H1 (cell line): ENCODE measurements around the gene DDR2. TPM values are rescaled to one million over a fixed set of nuclear protein-coding genes. Genes with fewer than 3 reads are reported as not detected.
"Not testable (repeated sequence)": the region's sequence is repeated elsewhere in the genome, so short reads cannot be mapped to it uniquely, and the experiment has no call there.

Experiments used
- CTCF ChIA-PET: fragments of 300-600 bp; sonication (Branson Sonifier 250); formaldehyde crosslinking; loops from one replicate; lab custom pipeline; 2021; ENCODE audit not compliant: partially characterized antibody; lab: Charles Lee
- POLR2A ChIA-PET: fragments of 300-600 bp; sonication (Branson Sonifier 250); formaldehyde crosslinking; loops from one replicate; lab custom pipeline; 2021; ENCODE audit warnings: inconsistent platforms; ENCODE audit not compliant: partially characterized antibody; lab: Charles Lee
- DNase-seq, 2 experiments: peaks; one replicate each; pipeline versions ENCODE4 v3.0.0 to v3.0.0-alpha.2; 2010 to 2022; ENCODE audit warnings: low spot score in 2 of 2, low read depth in 1 of 2, mixed read lengths in 1 of 2
- FAIRE-seq: peaks from 2 replicates; lab custom pipeline; 2011; peaks lifted over from hg19 to GRCh38; lab: Jason Lieb, UNC
- H2AFZ ChIP-seq: 2 replicates; pipeline ENCODE4 v1.8.1; 2012; ENCODE audit warnings: low read length, inconsistent platforms
- H2AK5ac ChIP-seq: 2 replicates; pipeline ENCODE4 v1.6.1; 2013; ENCODE audit warnings: low read depth, low read length
- H2BK120ac ChIP-seq: replicated peaks from 2 replicates; pipeline ENCODE3; 2013; ENCODE audit warnings: low read depth, low read length, inconsistent platforms
- H2BK12ac ChIP-seq: 2 replicates; pipeline ENCODE4 v1.6.1; 2013; ENCODE audit warnings: low read depth, low read length
- H2BK15ac ChIP-seq: 2 replicates; pipeline ENCODE4 v1.6.1; 2013; ENCODE audit warnings: low read length
- H2BK20ac ChIP-seq: 2 replicates; pipeline ENCODE4 v1.6.1; 2013; ENCODE audit warnings: low read length
- H2BK5ac ChIP-seq: 2 replicates; pipeline ENCODE4 v1.6.1; 2013; ENCODE audit warnings: low read depth, low read length
- H3K14ac ChIP-seq: 2 replicates; pipeline ENCODE4 v1.6.1; 2013; ENCODE audit warnings: inconsistent platforms; ENCODE audit not compliant: insufficient read length
- H3K18ac ChIP-seq: 2 replicates; pipeline ENCODE4 v1.6.1; 2013; ENCODE audit warnings: low read length; ENCODE audit errors: extremely low read depth
- H3K23ac ChIP-seq: 2 replicates; pipeline ENCODE4 v1.6.1; 2013; ENCODE audit warnings: inconsistent platforms; ENCODE audit not compliant: insufficient read length
- H3K23me2 ChIP-seq: 2 replicates; pipeline ENCODE4 v1.6.1; 2013; ENCODE audit warnings: low read depth, low read length
- H3K27ac ChIP-seq: 2 replicates; pipeline ENCODE4 v1.6.1; 2011; ENCODE audit warnings: low read depth, low read length, inconsistent platforms
- H3K27me3 ChIP-seq, 4 experiments: replicated peaks in 1 of 4; 1 replicate in 1 of 4; 2 replicates in 3 of 4; pipeline versions ENCODE4 v1.6.1 to v1.8.1; 2011 to 2013; ENCODE audit warnings: low read length in 3 of 4, mild to moderate bottlenecking in 3 of 4, inconsistent platforms in 2 of 4, mixed read lengths in 2 of 4, moderate library complexity in 1 of 4; ENCODE audit not compliant: control insufficient read depth in 3 of 4, insufficient read depth in 3 of 4; ENCODE audit errors: extremely low read depth in 1 of 4
- H3K36me3 ChIP-seq, 4 experiments: 2 replicates each; pipeline versions ENCODE4 v1.6.1 to v1.8.1; 2011 to 2013; ENCODE audit warnings: mild to moderate bottlenecking in 4 of 4, low read length in 3 of 4, moderate library complexity in 2 of 4, control low read depth in 1 of 4, inconsistent platforms in 1 of 4; ENCODE audit not compliant: insufficient read depth in 4 of 4, control insufficient read depth in 2 of 4
- H3K4ac ChIP-seq: replicated peaks from 2 replicates; pipeline ENCODE3; 2013; ENCODE audit warnings: low read length, low read depth, mixed read lengths, inconsistent platforms; ENCODE audit not compliant: insufficient read length
- H3K4me1 ChIP-seq, 4 experiments: replicated peaks in 1 of 4; 1 replicate in 1 of 4; 2 replicates in 3 of 4; pipeline versions ENCODE4 v1.6.1 to v1.8.1; 2011 to 2013; ENCODE audit warnings: low read length in 3 of 4, inconsistent platforms in 2 of 4, mixed read lengths in 1 of 4; ENCODE audit not compliant: insufficient read depth in 4 of 4, control insufficient read depth in 3 of 4
- H3K4me2 ChIP-seq, 2 experiments: 2 replicates each; pipeline versions ENCODE4 v1.6.1 to v1.8.1; 2011 to 2013; ENCODE audit warnings: low read depth in 2 of 2, low read length in 2 of 2, control low read depth in 1 of 2, inconsistent platforms in 1 of 2, mild to moderate bottlenecking in 1 of 2; ENCODE audit not compliant: insufficient read depth in 1 of 2
- H3K4me3 ChIP-seq, 4 experiments: fragments of 200-600, 300-600 bp in 1 of 4; sonication (generic), shearing (Covaris generic), sonication (Bioruptor Twin) in 1 of 4; 2 replicates each; pipeline versions ENCODE4 v1.5.1 to v1.8.1; 2011 to 2016; ENCODE audit warnings: low read length in 4 of 4, low read depth in 3 of 4, control low read depth in 2 of 4, inconsistent platforms in 2 of 4, mild to moderate bottlenecking in 2 of 4, mixed read lengths in 1 of 4, moderate library complexity in 1 of 4; ENCODE audit not compliant: insufficient read depth in 2 of 4; ENCODE audit errors: extremely low read depth in 1 of 4
- H3K56ac ChIP-seq: replicated peaks from 2 replicates; pipeline ENCODE3; 2013; ENCODE audit warnings: low read depth, mild to moderate bottlenecking, mixed read lengths, low read length, inconsistent platforms; ENCODE audit not compliant: insufficient read length
- H3K79me1 ChIP-seq: 2 replicates; pipeline ENCODE4 v1.6.1; 2013; ENCODE audit warnings: low read depth, low read length, control low read depth
- H3K79me2 ChIP-seq, 2 experiments: 2 replicates each; pipeline versions ENCODE4 v1.6.1 to v1.8.1; 2012 to 2013; ENCODE audit warnings: low read length in 2 of 2, mild to moderate bottlenecking in 2 of 2, inconsistent platforms in 1 of 2; ENCODE audit not compliant: insufficient read depth in 2 of 2, control insufficient read depth in 1 of 2
- H3K9ac ChIP-seq, 4 experiments: replicated peaks in 1 of 4; 1 replicate in 1 of 4; 2 replicates in 3 of 4; pipeline versions ENCODE4 v1.6.1 to v1.8.1; 2011 to 2013; ENCODE audit warnings: low read depth in 3 of 4, low read length in 3 of 4, control low read depth in 2 of 4, mild to moderate bottlenecking in 2 of 4, moderate library complexity in 2 of 4, inconsistent platforms in 1 of 4; ENCODE audit errors: extremely low read depth in 1 of 4
- H3K9me3 ChIP-seq, 2 experiments: 2 replicates each; pipeline versions ENCODE4 v1.6.1 to v1.8.1; 2012 to 2013; ENCODE audit warnings: mild to moderate bottlenecking in 2 of 2, moderate library complexity in 2 of 2, control low read depth in 1 of 2, inconsistent platforms in 1 of 2, low read depth in 1 of 2, low read length in 1 of 2, mixed read lengths in 1 of 2; ENCODE audit not compliant: insufficient read depth in 2 of 2
- H4K20me1 ChIP-seq, 2 experiments: replicated peaks in 1 of 2; 2 replicates each; pipeline versions ENCODE3 to v1.8.1; 2011 to 2013; ENCODE audit warnings: inconsistent platforms in 2 of 2, low read length in 2 of 2, mild to moderate bottlenecking in 1 of 2; ENCODE audit not compliant: insufficient read depth in 2 of 2, control insufficient read depth in 1 of 2
- H4K5ac ChIP-seq: 2 replicates; pipeline ENCODE4 v1.6.1; 2013; ENCODE audit warnings: low read length, low read depth, mixed read lengths, inconsistent platforms; ENCODE audit not compliant: insufficient read length
- H4K8ac ChIP-seq: 2 replicates; pipeline ENCODE4 v1.8.0; 2013; ENCODE audit warnings: mild to moderate bottlenecking, moderate library complexity, low read length, inconsistent platforms; ENCODE audit not compliant: insufficient read depth; ENCODE audit errors: extremely low read depth
- H4K91ac ChIP-seq: replicated peaks from 2 replicates; pipeline ENCODE3; 2013; ENCODE audit warnings: low read length, mixed read lengths, inconsistent platforms; ENCODE audit not compliant: insufficient read length
- RAD21 ChIP-seq, 2 experiments: IDR thresholded peaks in 1 of 2; conservative IDR thresholded peaks in 1 of 2; 2 replicates each; pipeline ENCODE4 v1.6.1; 2011; ENCODE audit warnings: low read depth in 2 of 2, low read length in 2 of 2, improper control_type of control experiment in 1 of 2, inconsistent platforms in 1 of 2, mild to moderate bottlenecking in 1 of 2, moderate library complexity in 1 of 2
- WGBS, 2 experiments: shearing (Covaris generic) in 1 of 2; methylation state at CpG; one replicate each; pipeline versions ENCODE4 v1.1.6 to v1.1.7; 2013 to 2015; ENCODE audit warnings: low lambda C conversion rate in 2 of 2, mixed read lengths in 2 of 2, inconsistent platforms in 1 of 2, low coverage in 1 of 2, missing lambda C conversion rate in 1 of 2; ENCODE audit not compliant: insufficient replicate concordance in 2 of 2, insufficient coverage in 1 of 2, insufficient read length in 1 of 2; ENCODE audit errors: extremely low coverage in 1 of 2, missing lambda C conversion rate in 1 of 2; 5-methylcytosine and 5-hydroxymethylcytosine counted together
- polyA plus RNA-seq, 7 experiments: library from polyadenylated mRNA; depleted of rRNA in 3 of 7; stranded (reverse) in 5 of 7; unstranded in 2 of 7; fragments of >200 nt in 5 of 7; fragments of 200-250 nt in 2 of 7; gene quantifications; 1 replicate in 5 of 7; 2 replicates in 1 of 7; 4 replicates in 1 of 7; pipeline versions ENCODE4 v1.2.1 to v1.2.3, GENCODE V29; 2011 to 2013; ENCODE audit warnings: missing spikeins in 2 of 7, mixed read lengths in 2 of 7
- total RNA-seq: library from RNA; stranded (reverse); fragmentation: NEBNext Ultra II Directional; extraction: Animal tissue kit (Norgen Biotek cat#: 25700); gene quantifications from 2 replicates; pipeline ENCODE4 v1.2.1, GENCODE V29; 2021

Gene DDR2
- total and polyA plus RNA-seq, 2 of the 8 experiments (the other 6 are each of a cell fraction or from before 2014, with no cell fraction given) = 1.00 to 2.1 TPM

DNA sequence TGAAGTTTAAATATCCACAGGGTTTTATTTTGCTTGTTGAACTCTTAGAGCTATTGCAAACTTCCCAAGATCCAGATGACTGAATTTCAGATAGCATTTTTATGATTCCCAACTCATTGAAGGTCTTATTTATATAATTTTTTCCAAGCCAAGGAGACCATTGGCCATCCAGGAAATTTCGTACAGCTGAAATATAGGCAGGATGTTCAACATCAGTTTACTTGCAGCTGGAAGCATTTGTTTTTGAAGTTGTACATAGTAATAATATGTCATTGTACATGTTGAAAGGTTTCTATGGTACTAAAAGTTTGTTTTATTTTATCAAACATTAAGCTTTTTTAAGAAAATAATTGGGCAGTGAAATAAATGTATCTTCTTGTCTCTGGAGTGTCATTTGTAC is 32.8 kb upstream of the DDR2 start (continued):
- TF ChIP-seq RAD21 (IDR thresholded peaks at IDR 0.05 in 1 of 2, conservative IDR thresholded peaks at IDR 0.05 in 1 of 2; ENCODE audit: low read depth in 2 of 2, low read length in 2 of 2) = no peak

DNA sequence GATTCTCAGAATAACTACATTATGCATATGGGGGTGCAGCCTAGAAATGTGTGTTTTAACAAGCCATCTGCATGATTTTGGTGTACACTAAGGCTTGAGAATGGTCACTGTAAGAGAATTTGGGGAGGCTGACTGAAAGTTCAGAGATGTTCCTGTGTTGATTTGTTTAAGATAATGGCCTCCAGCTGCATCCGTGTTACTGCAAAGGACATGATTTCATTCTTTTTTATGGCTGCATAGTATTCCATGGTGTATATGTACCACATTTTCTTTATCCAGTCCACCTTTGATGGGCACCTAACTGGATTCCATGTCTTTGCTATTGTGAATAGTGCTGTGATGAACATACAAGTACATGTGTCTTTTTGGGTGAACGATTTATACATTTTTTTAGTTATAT is 29.1 kb upstream of the DDR2 start:
- not testable (repeated sequence) for H3K36me3 ChIP-seq

More for the DNA sequence above, 29.1 kb upstream of the DDR2 start:
- FAIRE-seq, H2BK120ac ChIP-seq, H3K14ac ChIP-seq, H4K8ac ChIP-seq, H2AK5ac ChIP-seq, H2BK20ac ChIP-seq, H3K9me3 ChIP-seq, H3K4me2 ChIP-seq, H2AFZ ChIP-seq, H2BK12ac ChIP-seq, H4K5ac ChIP-seq, H3K56ac ChIP-seq, H4K91ac ChIP-seq, H3K18ac ChIP-seq, H2BK5ac ChIP-seq, H2BK15ac ChIP-seq, H3K23me2 ChIP-seq, H3K9ac ChIP-seq, POLR2A ChIA-PET, H3K27me3 ChIP-seq, H3K79me1 ChIP-seq, H3K79me2 ChIP-seq, H3K4ac ChIP-seq, H4K20me1 ChIP-seq, DNase-seq, H3K27ac ChIP-seq, H3K4me3 ChIP-seq, H3K23ac ChIP-seq, H3K4me1 ChIP-seq: not testable (repeated sequence)
- CTCF ChIA-PET = interaction anchor here (0.6 to 1.5 kb wide), 2 partner anchors 10 to 1871 kb away, joined by 3 to 8 read pairs; no protein-coding TSS in a partner anchor
- WGBS, 2 experiments = 89% methylated on average over 2 of the region's 2 CpGs; no CpG with 5 or more reads in 1 of the 2 experiments
